K562 (cell line): ENCODE measurements around the gene MGAT1. TPM values are rescaled to one million over a fixed set of nuclear protein-coding genes. Genes with fewer than 3 reads are reported as not detected.

Experiments
- ATAC-seq: fragments of 200-7000 bp; cut with Tn5 transposase; 3 replicates; pipeline ENCODE4 v1.9.1; 2020; ENCODE audit warnings: moderate library complexity
- BruUV-seq: library from RNA; stranded (reverse); fragments of 400-500 nt; replicated peaks from 2 replicates; lab custom pipeline; 2021; lab: Mats Ljungman, UMichigan
- CTCF ChIA-PET: fragments of 300-600 bp; formaldehyde crosslinking; extraction: SDS; loops from one replicate; lab custom pipeline; 2021; ENCODE audit warnings: low intra/inter-chr PET ratio; lab: Yijun Ruan, JAX
- POLR2A ChIA-PET: fragments of 300-600, 350-650 bp; sonication (Branson Sonifier 250); formaldehyde crosslinking; extraction: SDS; loops from one replicate; lab custom pipeline; 2021; ENCODE audit warnings: antibody characterized with exemption, inconsistent platforms; lab: Yijun Ruan, JAX
- DNase-seq, 4 experiments: peaks; one replicate each; pipeline versions ENCODE4 v3.0.0 to v3.0.0-alpha.2; 2011 to 2018; ENCODE audit warnings: low spot score in 3 of 4, mixed read lengths in 3 of 4; ENCODE audit errors: extremely low read depth in 1 of 4
- FAIRE-seq: peaks from 2 replicates; lab custom pipeline; 2011; peaks lifted over from hg19 to GRCh38; lab: Jason Lieb, UNC
- H2AFZ ChIP-seq: 2 replicates; pipeline ENCODE4 v1.6.0; 2011; ENCODE audit warnings: low read depth, low read length, control low read depth, inconsistent platforms
- H3K27ac ChIP-seq: fragments of 200-600 bp; 3 replicates; pipeline ENCODE4 v1.8.0; 2011; ENCODE audit warnings: low read depth, mild to moderate bottlenecking, control low read depth, inconsistent platforms, low read length, moderate library complexity, mixed read lengths; ENCODE audit errors: extremely low read depth
- H3K27me3 ChIP-seq, 2 experiments: fragments of 300-600 bp in 1 of 2; 2 replicates in 1 of 2; 3 replicates in 1 of 2; pipeline versions ENCODE4 v1.6.0 to v1.8.0; 2011; ENCODE audit warnings: inconsistent platforms in 2 of 2, low read length in 2 of 2, mild to moderate bottlenecking in 1 of 2, mixed read lengths in 1 of 2, moderate library complexity in 1 of 2; ENCODE audit not compliant: control insufficient read depth in 2 of 2, insufficient read depth in 2 of 2
- H3K36me3 ChIP-seq: fragments of 300-600 bp; 3 replicates; pipeline ENCODE4 v1.8.0; 2011; ENCODE audit warnings: mild to moderate bottlenecking, low read length, inconsistent platforms; ENCODE audit not compliant: control insufficient read depth, insufficient read depth
- H3K4me1 ChIP-seq, 2 experiments: fragments of 200-600 bp in 1 of 2; replicated peaks in 1 of 2; 2 replicates in 1 of 2; 3 replicates in 1 of 2; pipeline versions ENCODE4 v1.5.1 to v1.8.0; 2011; ENCODE audit warnings: inconsistent platforms in 2 of 2, low read length in 2 of 2, mild to moderate bottlenecking in 1 of 2, mixed read lengths in 1 of 2, moderate library complexity in 1 of 2; ENCODE audit not compliant: control insufficient read depth in 2 of 2, insufficient read depth in 2 of 2
- H3K4me2 ChIP-seq: 2 replicates; pipeline ENCODE4 v1.6.1; 2011; ENCODE audit warnings: low read length, control low read depth, inconsistent platforms, mixed read lengths; ENCODE audit not compliant: insufficient read depth
- H3K4me3 ChIP-seq: fragments of 200-600 bp; sonication (generic), shearing (Covaris generic); 2 replicates; pipeline ENCODE4 v1.5.1; 2016; ENCODE audit warnings: control low read depth, inconsistent platforms
- H3K79me2 ChIP-seq: fragments of 200-600 bp; 3 replicates; pipeline ENCODE4 v1.8.0; 2011; ENCODE audit warnings: low read length, inconsistent platforms; ENCODE audit not compliant: control insufficient read depth, insufficient read depth
- H3K9ac ChIP-seq, 2 experiments: 2 replicates each; pipeline versions ENCODE4 v1.6.0 to v1.6.1; 2011; ENCODE audit warnings: low read depth in 2 of 2, low read length in 2 of 2, control low read depth in 1 of 2, inconsistent platforms in 1 of 2, mild to moderate bottlenecking in 1 of 2, mixed read lengths in 1 of 2; ENCODE audit not compliant: insufficient read depth in 1 of 2
- H3K9me1 ChIP-seq: one replicate; pipeline ENCODE4 v1.6.0; 2011; ENCODE audit warnings: inconsistent platforms, mild to moderate bottlenecking, low read length, moderate library complexity; ENCODE audit not compliant: control insufficient read depth, insufficient read depth
- H3K9me3 ChIP-seq: replicated peaks from 2 replicates; pipeline ENCODE4 v1.5.1; 2011; ENCODE audit warnings: low read depth, low read length, inconsistent platforms; ENCODE audit not compliant: control insufficient read depth, insufficient read depth
- H4K20me1 ChIP-seq: replicated peaks from 2 replicates; pipeline ENCODE4 v1.6.1; 2011; ENCODE audit warnings: low read length, inconsistent platforms, mixed read lengths; ENCODE audit not compliant: control insufficient read depth, insufficient read depth
- ATF4 ChIP-seq: fragments of 450-650 bp; formaldehyde crosslinking; IDR thresholded peaks from 2 replicates; pipeline ENCODE4 v1.4.0; 2022; ENCODE audit warnings: mild to moderate bottlenecking, moderate library complexity
- BACH1 ChIP-seq: fragments of 200-800 bp; sonication (Bioruptor generic); IDR thresholded peaks from 2 replicates; pipeline ENCODE4 v1.6.1; 2016; ENCODE audit warnings: missing genetic modification characterization, missing compliant biosample characterization
- DLX4 ChIP-seq: fragments of 250-450 bp; sonication (Bioruptor Pico); IDR thresholded peaks from 2 replicates; pipeline ENCODE4 v1.6.1; 2021; ENCODE audit warnings: mild to moderate bottlenecking
- FOXJ3 ChIP-seq: sonication (generic); formaldehyde crosslinking; IDR thresholded peaks from 2 replicates; pipeline ENCODE4 v1.4.0; 2020; ENCODE audit warnings: mild to moderate bottlenecking, missing genetic modification reagents
- HBP1 ChIP-seq: fragments of 450-650 bp; formaldehyde crosslinking; IDR thresholded peaks from 2 replicates; pipeline ENCODE4 v1.4.0; 2022; ENCODE audit warnings: missing genetic modification characterization
- HNRNPUL1 ChIP-seq: fragments of 200-400 bp; formaldehyde crosslinking; IDR thresholded peaks from 2 replicates; pipeline ENCODE4 v1.6.1; 2017; ENCODE audit warnings: low read length
- NR0B1 ChIP-seq: fragments of 450-650 bp; IDR thresholded peaks from one replicate; pipeline ENCODE4 v1.6.1; 2018; ENCODE audit warnings: mild to moderate bottlenecking, moderate library complexity; ENCODE audit not compliant: partially characterized antibody
- NR4A1 ChIP-seq, 2 experiments: fragments of 250-450 bp in 1 of 2; fragments of 450-650 bp in 1 of 2; sonication (Bioruptor Pico) in 1 of 2; IDR thresholded peaks; 2 replicates each; pipeline versions ENCODE4 v1.4.0 to v1.6.1; 2016 to 2020; ENCODE audit warnings: mild to moderate bottlenecking in 2 of 2, missing compliant biosample characterization in 1 of 2, missing genetic modification characterization in 1 of 2, moderate library complexity in 1 of 2
- NRF1 ChIP-seq, 2 experiments: fragments of 450-650 bp; IDR thresholded peaks in 1 of 2; conservative IDR thresholded peaks in 1 of 2; 2 replicates each; pipeline ENCODE4 v1.6.1; 2014; ENCODE audit warnings: mild to moderate bottlenecking in 2 of 2
- PTBP1 ChIP-seq: fragments of 200-400 bp; formaldehyde crosslinking; IDR thresholded peaks from 2 replicates; pipeline ENCODE4 v1.6.1; 2017; ENCODE audit warnings: low read depth, low read length
- SMAD2 ChIP-seq: fragments of 150-350 bp; IDR thresholded peaks from 2 replicates; pipeline ENCODE4 v1.6.1; 2014; ENCODE audit warnings: low read depth, mild to moderate bottlenecking, low read length
- THAP7 ChIP-seq: fragments of 250-450 bp; sonication (Bioruptor Pico); IDR thresholded peaks from 2 replicates; pipeline ENCODE4 v1.5.0; 2021
- ZNF140 ChIP-seq: fragments of 250-450 bp; sonication (Bioruptor Pico); IDR thresholded peaks from 2 replicates; pipeline ENCODE4 v1.8.0; 2021; ENCODE audit warnings: moderate library complexity, mild to moderate bottlenecking, inconsistent platforms
- ZNF311 ChIP-seq: fragments of 250-450 bp; sonication (Bioruptor Pico); IDR thresholded peaks from 2 replicates; pipeline ENCODE4 v1.4.0; 2020; ENCODE audit warnings: mild to moderate bottlenecking, moderate library complexity
- ZNF699 ChIP-seq: fragments of 250-450 bp; sonication (Bioruptor Pico); IDR thresholded peaks from 2 replicates; pipeline ENCODE4 v1.8.0; 2021; ENCODE audit warnings: mild to moderate bottlenecking, moderate library complexity; ENCODE audit not compliant: insufficient replicate concordance
- ZNF717 ChIP-seq: fragments of 250-450 bp; sonication (Bioruptor Pico); IDR thresholded peaks from 2 replicates; pipeline ENCODE4 v1.5.0; 2021
- ZNF778 ChIP-seq: fragments of 450-650 bp; formaldehyde crosslinking; IDR thresholded peaks from 2 replicates; pipeline ENCODE4 v1.4.0; 2020; ENCODE audit warnings: mild to moderate bottlenecking, moderate library complexity
- WGBS: fragments of 100-300 bp; shearing (Covaris generic); methylation state at CpG from one replicate; pipeline ENCODE4 v1.1.6; 2016; ENCODE audit warnings: low coverage, mixed read lengths; ENCODE audit not compliant: insufficient coverage; ENCODE audit errors: missing lambda C conversion rate; 5-methylcytosine and 5-hydroxymethylcytosine counted together
- in situ Hi-C: fragments of 300-500 bp; cut with MboI; formaldehyde crosslinking; loops from 4 replicates; pipeline ENCODE4 v1.15.0; 2018; ENCODE audit warnings: inconsistent platforms, mixed read lengths
- intact Hi-C: fragments of 100-400 bp; cut with micrococcal nuclease; formaldehyde crosslinking; loops from 2 replicates; pipeline ENCODE4 v1.14.2; 2022
- polyA plus RNA-seq, 8 experiments: library from polyadenylated mRNA; depleted of rRNA in 4 of 8; stranded (reverse) in 5 of 8; unstranded in 3 of 8; fragments of >200 nt; fragmentation: Nextera tagmentation in 2 of 8; fragmentation: Illumina TruSeq in 1 of 8; extraction: Ambion mirVana in 2 of 8; extraction: Trizol in 1 of 8; gene quantifications; 2 replicates each; pipeline versions ENCODE4 v1.2.1 to v1.2.3, GENCODE V29; 2011 to 2014; ENCODE audit warnings: inconsistent platforms in 1 of 8, missing spikeins in 1 of 8
- total RNA-seq, 7 experiments: library from RNA; depleted of rRNA in 6 of 7; stranded (reverse); fragments of >200 nt in 6 of 7; fragmentation: Illumina TruSeq in 2 of 7; extraction: Trizol in 2 of 7; gene quantifications; 2 replicates each; pipeline versions ENCODE4 v1.2.1 to v1.2.3, GENCODE V29; 2011 to 2021; ENCODE audit warnings: low replicate concordance in 1 of 7

MGAT1 gene
- total and polyA plus RNA-seq, 9 of the 15 experiments (the other 6 are each of a cell fraction or from before 2014, with no cell fraction given) = 3.9 to 82.7 (median 44.5) TPM

GRCh38 chr5:180810210-180810958 lies 7.8 kb upstream of the MGAT1 start:
- WGBS = under 1% methylated on average over 56 of the region's 66 CpGs
- BruUV-seq = TSS peak; percentile 91
- H3K9me3 ChIP-seq = no peaks in the 10 kb centered on the region
- ChIA-PET POLR2A (interaction anchor here (0.6 to 2.3 kb wide), 6 partner anchors 8 to 277 kb away, joined by 3 to 9 read pairs (median 3); partner anchors contain the start of gene MGAT1), CTCF (no interaction called here)
- peak overlapping the region; percentile 68 for H3K4me3 ChIP-seq
- intact Hi-C loops = no loop called here
- H3K4me2 ChIP-seq = peak overlapping the region; percentile 93
- H3K36me3 ChIP-seq = peaks cover 24% of the 10 kb centered on the region; the same call in 2 of the 3 replicates
- peak overlapping the region; percentile 88 to 93 for H3K9ac ChIP-seq
- in situ Hi-C loops = no loop called here
- H3K27ac ChIP-seq = peak overlapping the region; percentile 99
- H3K79me2 ChIP-seq = peaks cover 56% of the 10 kb centered on the region
- H3K4me1 ChIP-seq = peaks cover 49 to 57% of the 10 kb centered on the region in 2 experiments
- peak overlapping the region; percentile 100 for H2AFZ ChIP-seq
- no peaks in the 10 kb centered on the region for H3K27me3 ChIP-seq
- no peaks in the 10 kb centered on the region for H3K9me1 ChIP-seq
- FAIRE-seq (no peak), ATAC-seq (peak; percentile 87), DNase-seq (peak; percentile 95 to 97 (median 96))
- no peaks in the 10 kb centered on the region for H4K20me1 ChIP-seq
- TF ChIP-seq NR4A1 (CRISPR knock-in tag; IDR thresholded peaks at IDR 0.05) (peak; percentile 94; the same call in 1 of the 2 replicates), NR4A1 (tag; IDR thresholded peaks at IDR 0.05) (peak; percentile 79), ZNF699 (CRISPR knock-in tag) (no peak), NRF1 (conservative IDR thresholded peaks at IDR 0.05 in 1 of 2, IDR thresholded peaks at IDR 0.05 in 1 of 2) (peak; percentile 96 to 97), ZNF311 (CRISPR knock-in tag) (no peak), PTBP1 (no peak), HNRNPUL1 (no peak), HBP1 (CRISPR knock-in tag) (peak; percentile 95), THAP7 (CRISPR knock-in tag) (peak; percentile 83; the same call in 1 of the 2 replicates), ZNF778 (CRISPR knock-in tag) (no peak), SMAD2 (no peak), BACH1 (tag) (no peak), FOXJ3 (no peak), ZNF140 (CRISPR knock-in tag) (no peak), ATF4 (peak; percentile 5; the same call in 1 of the 2 replicates), NR0B1 (no peak), DLX4 (CRISPR knock-in tag) (no peak), ZNF717 (CRISPR knock-in tag) (no peak)
